Dedifferentiated amniotic fluid mesenchymal stem cell (primary cell): Measurements from ENCODE around the gene SAMD8.
"Not testable (repeated sequence)": the region's sequence is repeated elsewhere in the genome, so short reads cannot be mapped to it uniquely, and the experiment has no call there.

ENCODE experiments used
- DNase-seq: peaks from one replicate; pipeline ENCODE4 v3.0.0-alpha.2; 2016; ENCODE audit errors: extremely low spot score

Gene SAMD8

DNA sequence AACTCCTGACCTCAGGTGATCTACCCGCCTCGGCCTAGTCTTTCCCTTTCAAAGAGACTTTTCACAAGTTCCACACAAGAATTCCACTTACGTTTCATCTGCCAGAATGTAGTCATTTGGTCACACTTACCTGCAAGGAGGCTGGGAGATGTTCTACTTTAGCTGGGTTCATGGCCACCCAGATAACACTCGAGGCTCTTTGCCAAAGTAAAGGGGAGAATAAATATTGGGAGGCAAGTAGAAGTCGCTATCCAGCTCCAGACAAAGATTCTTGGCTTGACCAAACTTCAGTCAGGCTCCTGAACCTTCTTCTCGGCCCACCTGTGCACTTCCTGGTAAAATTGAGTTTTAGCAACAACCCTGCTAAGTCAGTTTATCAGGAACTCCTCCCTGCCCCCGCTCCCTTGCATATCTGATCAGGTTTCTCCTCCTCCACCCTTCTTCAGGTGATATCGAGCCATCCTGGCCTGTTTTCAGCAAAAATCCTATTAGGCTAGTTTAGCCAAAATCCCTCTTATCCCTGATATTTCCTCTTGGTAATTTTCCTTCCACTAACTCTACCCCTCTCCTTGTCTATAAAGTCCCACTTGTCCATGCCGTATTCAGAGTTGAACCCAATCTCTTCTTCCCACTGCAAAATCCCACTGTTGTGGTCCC lies 25.1 kb upstream of the SAMD8 start:
- DNase-seq, result no peak

DNA sequence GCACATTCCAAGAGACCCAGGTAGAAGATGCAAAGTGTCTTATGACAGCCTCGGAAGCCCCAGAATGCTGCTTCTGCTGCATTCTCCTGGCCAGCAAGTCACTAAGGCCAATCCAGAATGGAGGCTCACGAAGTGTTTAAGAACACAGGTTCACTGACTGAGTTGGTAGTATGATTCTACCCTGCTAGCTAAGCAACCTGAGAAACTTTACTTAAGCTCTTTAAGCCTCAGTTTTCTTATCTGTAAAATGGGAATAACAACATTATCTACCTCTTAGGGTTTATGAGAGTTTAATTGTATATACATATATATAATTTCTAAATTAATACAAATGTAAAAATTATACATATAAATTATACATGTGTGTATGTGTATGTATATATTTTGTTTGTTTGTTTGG lies 22.8 kb upstream of the SAMD8 start:
- DNase-seq, result no peak

DNA sequence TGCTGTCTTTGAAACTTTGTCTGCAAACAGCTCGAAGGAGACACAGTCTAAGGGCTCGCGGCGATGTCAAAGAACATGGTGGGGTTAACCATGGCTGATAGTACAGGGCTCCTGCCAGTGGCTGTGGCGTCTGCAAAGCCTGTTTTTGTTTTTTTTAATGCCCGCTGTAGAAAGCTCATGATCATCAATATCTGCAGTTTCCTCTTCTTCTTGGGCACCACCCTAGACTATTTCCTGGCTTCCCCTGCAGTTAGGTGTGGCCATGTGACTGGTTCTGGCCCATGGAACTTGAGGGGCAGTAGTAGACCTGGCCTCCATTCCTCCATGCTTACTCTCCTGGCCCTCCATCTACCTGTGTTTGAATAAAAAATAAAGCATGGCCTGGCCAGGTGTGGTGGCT lies 21.8 kb upstream of the SAMD8 start:
- no peak for DNase-seq

DNA sequence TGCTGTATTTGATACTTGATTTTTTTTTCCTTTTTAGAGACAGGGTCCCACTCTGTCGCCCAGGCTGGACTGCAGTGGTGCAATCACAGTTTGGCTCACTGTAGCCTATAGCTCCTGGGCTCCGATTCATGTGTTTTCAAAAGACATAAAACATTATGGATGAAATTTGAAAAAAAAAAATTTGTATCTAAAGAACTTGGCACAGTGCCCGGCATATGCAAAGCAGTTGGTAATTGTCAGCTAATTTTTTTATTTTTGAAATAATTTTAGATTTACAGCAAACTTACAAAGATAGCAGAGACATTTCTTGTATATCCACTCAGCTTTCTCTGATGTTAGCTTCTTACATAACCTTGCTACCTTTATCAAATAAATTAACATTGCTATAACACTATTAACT lies 20.3 kb upstream of the SAMD8 start:
- DNase-seq, result no peak

DNA sequence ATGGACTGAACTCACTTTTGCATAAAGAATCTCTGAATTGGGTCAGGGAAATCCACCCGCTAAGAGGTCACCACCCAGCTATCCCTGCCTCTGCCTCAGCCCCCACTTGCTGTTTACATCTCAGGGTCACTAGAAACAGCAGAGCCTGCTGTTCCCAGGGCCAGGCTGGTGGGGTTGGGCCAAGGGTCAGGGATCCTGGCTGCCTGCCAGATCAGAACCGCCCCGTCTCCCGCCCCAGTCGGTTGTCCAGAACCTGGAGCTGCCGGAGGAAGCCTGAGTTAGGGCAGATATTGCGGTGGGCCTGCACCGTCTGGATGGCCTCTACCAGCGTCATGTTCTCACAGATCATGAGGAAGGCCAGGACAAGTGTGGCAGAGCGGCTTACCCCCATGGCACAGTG lies 17.0 kb upstream of the SAMD8 start:
- no peak for DNase-seq

DNA sequence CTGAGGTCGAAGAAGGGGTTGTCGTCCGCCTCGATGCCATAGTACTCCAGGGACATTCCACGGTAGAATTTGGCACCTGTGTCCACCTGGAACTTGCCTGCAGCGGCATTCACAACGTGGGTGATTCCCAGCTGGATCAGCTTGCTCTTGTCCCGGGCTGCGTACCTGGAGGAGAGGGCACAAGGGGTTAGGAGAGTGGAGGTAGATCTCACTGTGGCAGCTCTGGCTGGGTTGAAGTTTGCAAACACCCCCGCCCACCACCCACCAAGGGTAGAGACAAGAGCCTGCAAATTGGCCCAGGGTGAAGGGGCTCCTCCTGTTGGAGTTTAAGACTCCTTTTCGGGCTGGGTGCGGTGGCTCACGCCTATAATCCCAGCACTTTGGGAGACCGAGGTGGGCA lies 15.8 kb upstream of the SAMD8 start:
- DNase-seq, result no peak

DNA sequence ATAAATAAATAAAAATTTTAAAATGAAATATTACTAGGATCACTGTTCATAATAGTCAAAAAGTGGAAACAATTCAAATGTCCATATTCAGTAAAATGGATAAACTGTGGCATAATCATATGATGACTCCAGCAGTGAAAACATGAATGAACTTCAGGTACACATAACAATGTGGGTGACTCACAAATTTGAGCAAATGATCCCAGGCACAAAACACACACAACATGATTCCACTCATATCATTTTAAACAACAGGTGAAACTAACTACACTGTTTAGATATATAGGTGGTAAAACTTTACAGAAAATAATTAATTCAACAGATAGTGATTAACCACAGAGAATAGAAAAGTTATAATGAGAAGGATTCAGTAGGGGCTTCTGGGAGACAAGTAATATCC lies 14.7 kb upstream of the SAMD8 start:
- no peak for DNase-seq

DNA sequence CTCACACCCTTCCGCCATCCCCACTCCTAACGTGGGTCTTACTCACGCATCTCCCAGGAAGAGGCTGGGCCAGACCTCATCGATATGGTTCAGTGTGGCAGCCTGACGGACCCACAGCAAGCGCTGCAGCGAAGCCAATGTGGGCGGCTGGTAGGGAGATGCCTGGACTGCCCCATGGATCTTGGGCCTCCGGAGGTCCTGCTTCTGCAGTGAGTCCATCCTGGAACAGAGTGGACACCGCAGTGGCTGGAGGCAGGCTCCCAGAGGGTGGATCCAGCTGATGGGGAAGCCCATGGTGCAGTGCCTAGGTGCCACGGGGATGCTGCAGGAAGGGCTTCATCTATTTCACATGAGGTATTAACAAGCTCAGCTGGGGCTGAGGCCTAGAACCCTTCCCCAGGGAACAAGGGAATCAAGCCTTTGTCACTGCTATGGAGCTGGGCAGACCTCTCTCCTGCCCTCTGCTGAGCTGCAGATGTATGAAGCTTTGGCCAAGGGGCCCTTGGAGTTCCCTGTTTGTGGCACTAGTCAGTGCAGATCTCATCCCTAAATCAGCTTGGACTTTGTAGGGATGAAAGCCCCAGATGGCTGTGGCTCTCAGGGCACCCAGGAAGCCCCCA lies 13.7 kb upstream of the SAMD8 start:
- DNase-seq, result no peak

DNA sequence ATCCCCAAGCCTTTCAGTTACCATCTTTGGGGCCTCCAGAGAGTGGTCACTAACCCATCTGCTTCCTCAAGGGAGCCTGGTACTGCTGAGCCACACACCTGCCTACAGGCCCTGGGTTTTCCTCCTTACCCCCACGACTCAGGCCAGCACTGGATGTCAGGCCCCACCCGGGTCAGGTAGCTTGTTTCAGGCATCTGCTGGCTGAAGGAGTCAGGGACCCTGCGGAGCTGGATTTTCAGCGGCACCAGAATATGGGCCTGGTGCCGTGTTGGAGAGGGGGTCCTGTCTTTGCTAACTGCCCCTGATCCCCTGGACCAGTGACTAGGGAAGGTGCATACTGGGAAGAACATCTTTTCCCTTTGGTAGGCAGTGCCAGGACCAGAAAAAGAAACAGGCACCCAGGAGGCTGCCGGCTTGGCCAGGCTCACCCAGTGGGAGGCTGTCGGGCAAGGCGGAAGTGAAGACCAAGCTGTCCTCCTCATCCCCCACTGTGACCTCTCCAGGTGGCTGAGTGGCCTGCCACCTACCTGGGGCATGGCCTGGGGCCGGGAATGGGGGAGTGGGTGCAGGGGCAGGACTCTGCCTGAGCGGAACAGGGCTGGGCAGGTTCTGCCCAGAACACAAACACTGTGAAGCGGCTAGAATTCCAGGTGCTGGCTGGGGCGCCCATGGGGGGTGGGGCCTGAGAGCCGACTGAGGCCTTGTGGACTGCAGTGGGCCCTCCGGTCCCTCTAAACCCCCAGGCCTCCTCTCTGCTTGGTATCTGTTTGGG lies 12.4 kb upstream of the SAMD8 start:
- DNase-seq, result no peak

DNA sequence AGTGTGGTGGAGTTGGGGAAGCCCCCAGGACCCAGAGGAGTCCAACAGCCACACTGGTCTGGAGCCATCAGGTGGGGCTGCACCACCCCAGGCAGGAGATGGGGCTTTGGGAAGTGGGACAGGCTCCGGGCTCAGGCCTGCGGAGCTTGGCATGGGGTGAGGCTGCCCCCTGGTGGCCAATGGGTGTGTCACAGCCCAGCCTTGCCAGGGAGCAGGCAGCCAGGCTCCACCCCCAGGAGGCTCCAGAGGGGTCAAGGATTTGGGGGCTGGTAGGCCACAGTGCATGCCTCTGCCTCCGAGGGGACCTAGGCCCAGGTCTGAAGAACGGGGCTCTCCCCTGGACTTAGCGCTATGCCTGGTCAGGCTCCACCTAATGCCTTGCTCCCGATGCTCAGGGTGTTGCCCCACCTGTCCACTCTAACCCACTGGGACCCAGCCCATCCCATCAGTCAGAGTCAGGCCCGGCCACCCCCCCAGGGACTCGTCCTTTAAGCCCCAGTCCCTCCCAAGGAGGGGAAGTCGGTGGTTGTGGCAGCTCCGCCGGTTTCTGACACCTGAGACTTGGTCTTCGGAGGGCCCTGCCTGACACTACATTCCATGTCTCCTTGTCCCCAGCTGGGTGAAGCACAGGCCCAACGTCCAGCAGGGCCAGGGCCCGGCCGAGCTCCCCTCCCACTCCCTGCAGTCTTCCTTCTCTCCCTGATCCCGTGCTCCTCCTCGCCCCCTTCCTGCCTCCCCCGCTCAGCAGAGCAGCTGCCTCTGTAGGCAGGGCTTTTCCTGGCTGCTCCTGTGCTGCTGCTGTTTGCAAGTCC lies 11.3 kb upstream of the SAMD8 start:
- peak; percentile 51 for DNase-seq

DNA sequence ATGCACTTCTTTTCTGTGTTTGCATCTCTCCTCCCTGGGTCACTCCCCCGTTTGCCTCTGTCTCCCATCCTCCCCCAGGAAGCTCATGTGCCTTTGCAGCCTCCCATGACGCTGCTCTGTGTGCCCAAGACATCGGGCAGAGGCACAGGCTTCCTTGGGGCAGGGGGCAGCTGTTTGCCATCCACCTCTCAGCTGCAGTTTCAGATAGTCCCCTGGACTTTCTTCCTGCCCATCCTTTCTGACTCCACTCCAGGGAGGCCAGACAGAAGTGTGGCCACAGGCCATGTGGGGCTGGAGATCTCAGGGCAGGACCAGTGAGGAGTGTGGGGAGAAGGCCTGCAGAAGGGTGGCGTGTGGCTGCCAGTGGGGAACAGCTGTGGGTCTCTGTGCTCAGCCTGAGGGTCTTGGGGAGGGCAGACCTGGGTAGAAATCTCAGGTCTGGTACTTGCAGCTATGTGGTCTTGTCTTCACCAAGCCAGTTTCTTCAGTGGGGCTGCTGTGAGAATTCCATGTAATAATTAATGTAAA lies 10.6 kb upstream of the SAMD8 start:
- DNase-seq, result no peak

DNA sequence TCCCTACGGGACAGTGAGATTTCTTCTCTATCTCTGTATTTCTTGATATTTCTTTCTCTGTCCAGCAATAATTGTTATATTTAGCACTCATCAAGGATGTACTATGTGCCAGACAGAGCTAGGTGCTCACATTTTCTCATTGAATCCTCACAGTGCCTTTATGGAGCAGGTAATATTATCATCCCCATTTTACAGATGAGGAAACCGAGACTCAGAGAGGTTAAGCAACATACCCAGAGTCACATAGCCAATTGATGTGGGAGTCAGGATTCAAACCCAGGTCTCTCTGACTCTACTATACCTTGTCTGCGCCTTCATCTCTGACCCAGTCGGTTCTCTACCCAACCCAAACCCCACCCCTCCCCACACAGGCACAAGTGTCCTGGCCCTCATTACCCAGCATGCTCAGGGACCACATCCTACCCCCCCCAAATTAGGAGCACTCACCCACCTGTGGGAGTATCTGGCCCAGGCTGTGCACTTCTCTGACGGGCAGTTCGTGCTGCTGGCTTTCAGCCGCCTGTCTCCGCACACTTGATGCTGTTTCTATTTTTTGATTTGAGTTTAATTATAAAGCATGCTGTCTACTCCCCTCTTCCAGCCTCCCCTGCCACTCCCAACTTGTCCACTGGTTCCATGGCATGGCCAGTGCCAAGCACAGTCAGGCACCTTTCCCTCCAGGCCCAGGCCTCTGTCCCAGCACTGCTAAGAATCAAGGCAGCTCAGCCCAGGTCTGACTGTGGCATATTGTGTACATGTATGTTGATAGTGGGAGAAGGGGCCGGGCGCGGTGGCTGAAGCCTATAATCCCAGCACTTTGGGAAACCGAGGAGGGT lies 9.8 kb upstream of the SAMD8 start:
- DNase-seq, result no peak

DNA sequence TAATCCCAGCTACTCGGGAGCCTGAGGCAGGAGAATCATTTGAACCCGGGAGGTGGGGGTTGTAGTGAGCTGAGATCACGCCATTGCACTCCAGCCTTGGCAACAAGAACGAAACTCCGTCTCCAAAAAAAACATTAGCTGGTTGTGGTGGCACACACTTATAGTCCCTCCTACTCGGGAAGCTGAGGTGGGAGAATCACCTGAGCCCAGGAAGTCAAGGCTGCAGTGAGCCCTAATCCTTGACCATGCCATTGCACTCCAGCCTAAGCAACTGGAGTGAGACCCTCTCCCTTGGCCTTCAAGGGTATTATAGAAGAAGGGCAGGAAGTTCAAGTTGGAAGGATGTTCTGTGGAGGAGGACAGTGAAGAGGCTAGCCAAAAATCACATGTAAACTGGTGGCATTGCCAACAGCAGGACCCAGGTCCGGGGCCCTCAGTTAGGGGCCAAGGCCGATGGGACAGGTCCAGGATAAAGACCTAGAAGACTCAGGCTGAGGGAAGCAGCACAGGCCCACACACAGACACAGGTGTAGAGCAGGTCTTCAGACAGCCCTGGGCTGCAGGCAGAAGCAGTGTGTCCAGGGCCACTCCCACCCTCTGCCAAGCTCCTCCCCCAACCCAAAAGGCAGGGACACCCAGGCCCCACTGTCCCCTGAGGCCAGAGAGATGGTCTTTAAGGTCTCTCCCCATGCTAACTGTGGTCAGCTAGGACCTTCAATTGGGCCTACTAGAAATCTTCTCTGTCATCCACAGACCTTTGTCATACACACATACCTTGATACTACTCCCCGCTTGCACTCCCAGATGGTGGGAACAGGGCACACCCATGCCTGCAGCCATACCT lies 8.4 kb upstream of the SAMD8 start:
- no peak for DNase-seq

DNA sequence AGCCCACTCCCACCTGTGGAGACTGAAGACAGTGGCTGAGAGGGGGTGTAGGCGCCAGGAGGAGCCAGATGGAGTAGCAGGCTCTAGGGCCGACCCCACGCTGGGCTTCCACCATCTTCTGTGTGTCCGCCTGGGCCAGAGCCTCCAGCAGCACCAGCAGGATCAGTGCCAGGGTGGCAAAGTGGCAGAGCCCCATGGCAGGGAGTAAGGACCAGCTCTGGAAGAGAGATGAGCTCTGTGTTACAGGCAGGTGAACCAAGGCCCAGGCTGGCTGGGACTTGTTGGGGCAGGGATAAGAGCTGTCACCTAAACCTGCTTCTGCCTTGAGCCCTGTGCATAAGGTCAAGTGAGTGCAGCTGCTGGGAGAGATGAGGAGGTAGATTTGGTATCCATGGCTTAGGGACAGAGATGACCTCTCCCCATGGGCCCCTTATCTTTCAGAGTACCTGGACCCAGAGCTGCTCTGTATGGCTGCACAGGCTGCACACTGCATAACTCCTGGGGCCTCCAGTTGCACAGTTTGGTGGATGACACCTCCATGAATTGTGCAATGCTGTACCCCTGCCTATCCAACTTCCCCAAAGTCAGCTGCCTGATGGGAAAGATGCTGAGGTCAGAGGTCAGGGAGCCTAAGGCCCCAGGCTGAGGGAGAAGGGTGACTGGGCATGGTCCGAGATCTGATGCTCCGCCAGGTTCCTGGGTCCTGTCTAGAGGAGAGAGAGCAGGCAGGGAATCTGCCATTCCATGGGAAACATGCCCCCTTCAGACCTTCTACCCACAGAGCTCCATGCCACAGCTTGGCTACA lies 7.4 kb upstream of the SAMD8 start:
- no peak for DNase-seq

DNA sequence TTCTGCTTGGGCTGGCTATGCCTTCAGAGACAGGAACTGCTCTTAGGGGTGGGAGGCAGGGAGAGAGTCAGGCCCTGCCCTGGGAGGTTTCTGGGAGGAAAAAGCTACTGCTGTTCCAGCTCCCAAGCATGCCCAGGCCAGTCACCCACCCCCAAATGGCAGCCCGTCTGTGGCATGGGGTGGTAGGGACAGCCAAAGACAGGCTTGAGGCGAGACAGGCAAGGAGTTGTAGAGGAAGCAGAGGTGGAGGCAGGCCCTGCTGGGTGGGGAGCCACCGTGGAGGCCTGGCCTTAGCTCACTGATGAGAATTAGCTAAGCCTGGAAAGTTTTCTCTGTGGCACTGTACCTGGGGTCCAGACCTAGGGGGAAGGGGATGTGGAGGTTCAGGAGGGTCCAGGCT lies 6.6 kb upstream of the SAMD8 start:
- DNase-seq, result no peak

DNA sequence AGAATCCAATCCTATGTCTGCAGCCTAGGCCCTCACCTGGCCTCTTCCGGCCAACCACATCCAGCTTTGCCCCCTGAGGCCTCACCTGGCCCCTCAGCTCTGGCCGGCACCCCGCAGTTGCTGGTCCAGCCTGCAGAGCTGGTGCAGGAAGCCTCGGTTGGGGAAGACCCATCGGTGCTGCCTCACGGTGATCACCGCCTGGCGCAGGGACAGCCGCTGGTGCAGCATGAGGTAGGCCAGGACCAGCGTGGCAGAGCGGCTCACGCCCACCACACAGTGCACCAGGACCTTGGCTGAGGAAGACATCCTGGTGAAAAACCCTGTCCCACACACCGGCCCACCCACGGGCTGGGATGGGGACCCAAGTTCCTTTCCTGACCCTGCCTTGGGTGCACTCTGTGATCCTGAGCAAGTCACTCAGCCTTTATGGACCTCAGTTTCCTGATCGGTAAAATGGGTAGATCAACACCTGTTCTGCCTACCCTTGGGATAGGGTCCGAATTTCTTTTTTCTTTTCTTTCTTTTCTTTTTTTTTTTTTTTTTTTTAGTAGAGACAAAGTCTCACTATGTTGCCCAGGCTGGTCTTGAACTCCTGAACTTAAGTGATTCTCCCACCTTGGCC lies 5.8 kb upstream of the SAMD8 start:
- no peak for DNase-seq

DNA sequence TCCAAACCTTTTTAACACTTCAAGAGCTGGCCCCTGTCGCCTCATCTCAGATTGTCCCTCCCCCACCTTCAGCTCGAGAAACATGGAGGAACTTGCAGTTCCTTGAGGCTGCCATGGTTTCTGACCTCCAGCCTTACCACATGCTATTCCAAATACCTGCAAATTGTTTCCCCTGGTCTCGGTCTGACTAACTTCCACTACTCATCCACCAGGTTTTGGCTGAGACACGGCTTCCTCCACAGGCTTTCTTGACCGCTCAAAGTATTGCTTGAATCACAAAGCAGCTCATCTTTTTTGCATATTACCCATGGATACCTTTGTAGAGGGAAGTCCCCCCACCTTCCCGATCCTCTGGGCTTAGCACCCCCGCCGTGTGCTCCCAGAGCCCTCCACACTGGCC lies 5.2 kb upstream of the SAMD8 start:
- DNase-seq, result no peak

DNA sequence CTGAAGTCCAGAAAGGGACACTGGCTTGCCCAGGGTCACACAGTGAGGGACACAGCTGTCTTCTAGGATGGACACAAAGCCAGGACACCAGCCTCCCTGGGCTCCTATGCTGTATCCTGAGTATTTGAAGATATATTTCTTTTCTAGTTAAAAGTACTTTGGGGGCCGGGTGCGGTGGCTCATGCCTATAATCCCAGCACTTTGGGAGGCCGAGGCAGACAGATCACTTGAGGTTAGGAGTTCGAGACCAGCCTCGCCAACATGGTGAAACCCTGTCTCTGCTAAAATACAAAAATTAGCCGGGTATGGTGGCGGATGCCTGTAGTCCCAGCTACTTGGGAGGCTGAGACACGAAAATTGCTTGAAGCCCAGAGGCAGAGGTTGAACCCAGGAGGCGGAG lies 4.6 kb upstream of the SAMD8 start:
- DNase-seq, result not testable (repeated sequence)
